GM18861 (cell line): ENCODE data around the gene CLSTN2.

ENCODE experiments used
- ATAC-seq: cut with Tn5 transposase; IDR thresholded peaks from one replicate; pipeline ENCODE4 v1.9.1; 2021; ENCODE audit not compliant: unreplicated experiment

Gene CLSTN2

DNA sequence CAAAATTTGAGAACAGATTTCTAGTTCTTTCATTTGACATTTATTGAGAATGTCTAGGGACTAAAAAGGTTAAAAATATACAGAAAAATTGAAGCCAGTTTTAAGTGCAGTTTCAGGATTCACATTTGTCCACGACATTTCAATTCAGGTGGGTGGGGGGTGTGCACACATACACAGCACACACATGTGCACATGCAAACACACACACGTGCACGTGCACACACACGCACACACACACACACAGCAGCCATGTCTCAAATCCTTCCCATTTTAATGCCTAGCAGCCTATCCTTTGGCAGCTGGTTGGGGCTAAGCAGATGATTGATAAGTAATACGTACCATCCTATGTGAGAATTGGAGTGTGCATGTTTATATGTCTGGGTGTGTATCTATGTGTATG is 504.5 kb downstream of the CLSTN2 start:
- ATAC-seq: no peak

DNA sequence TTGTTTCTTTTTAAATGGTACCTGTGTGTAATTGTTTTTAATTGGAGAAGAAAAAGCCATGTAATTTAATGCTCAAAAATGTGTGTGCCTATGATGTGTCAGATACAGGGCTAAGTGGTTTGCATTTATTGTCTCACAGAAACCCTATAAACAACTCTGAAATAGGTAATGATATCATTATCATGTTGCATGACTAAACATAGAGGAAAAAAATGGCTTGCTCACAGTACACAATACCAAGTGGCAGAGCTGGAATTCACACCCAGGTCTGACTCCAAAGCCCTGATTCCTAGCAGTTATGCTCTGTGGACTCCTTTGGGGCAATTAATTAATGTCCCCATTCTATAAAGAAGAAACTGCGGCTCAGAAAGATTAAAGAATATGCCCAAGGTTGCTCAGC is 505.5 kb downstream of the CLSTN2 start:
- no peak for ATAC-seq

DNA sequence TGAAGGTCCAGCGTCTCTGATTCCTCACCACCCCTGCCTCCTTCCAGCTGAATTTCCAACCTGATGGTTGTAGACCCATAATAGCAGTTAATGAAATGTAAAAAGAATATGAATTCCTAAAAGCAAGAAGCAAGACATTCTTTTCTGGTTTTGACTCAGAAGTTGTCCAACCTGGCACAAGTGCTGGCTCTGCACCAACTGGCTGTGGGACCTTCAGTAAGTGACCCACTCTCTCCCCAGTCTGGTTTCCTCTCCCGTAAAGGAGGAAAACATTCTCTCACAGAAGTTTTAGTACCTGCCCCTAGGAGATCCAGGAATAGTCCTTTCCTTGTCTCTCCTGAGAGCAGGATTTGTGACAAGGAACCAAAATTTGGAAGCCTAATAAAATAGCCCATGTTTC is 506.0 kb downstream of the CLSTN2 start:
- no peak for ATAC-seq

DNA sequence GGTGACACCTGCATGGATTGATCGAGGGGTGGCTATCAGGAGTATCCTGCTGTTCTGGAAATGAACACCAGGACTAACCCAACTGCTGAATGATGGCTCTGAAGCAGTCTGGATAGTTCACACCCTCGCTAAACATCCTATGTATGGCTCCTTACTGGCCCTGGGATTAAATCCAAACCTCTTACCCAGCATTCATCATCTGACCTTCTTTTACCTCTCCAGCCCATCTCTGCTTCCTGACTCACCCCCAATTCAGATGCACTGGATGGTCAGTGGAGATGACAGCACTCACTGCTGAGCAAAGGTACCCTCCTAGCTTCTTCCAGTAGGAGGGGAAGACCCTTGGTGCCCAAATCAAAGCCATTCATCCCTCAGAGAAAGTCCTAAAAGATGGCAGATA is 507.6 kb downstream of the CLSTN2 start:
- ATAC-seq: no peak

DNA sequence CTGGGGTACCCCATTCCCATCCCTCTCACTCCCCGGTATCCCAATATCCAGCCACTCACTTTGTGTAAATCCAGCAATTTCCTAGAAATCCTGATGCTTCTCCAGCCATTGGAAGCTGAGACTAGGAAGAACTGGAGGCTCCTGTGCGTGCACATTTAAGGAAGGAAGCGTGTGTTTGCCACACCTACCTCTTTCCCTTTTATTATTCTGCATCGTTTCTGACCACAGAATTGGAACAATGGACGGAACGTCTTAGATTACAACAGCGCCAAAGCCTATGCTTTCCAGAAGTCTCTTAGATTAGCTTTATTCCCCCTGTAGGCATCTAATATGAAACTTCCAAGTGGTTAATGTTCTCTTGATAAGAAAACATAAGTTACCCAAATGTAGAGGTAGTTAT is 508.1 kb downstream of the CLSTN2 start:
- no peak for ATAC-seq

DNA sequence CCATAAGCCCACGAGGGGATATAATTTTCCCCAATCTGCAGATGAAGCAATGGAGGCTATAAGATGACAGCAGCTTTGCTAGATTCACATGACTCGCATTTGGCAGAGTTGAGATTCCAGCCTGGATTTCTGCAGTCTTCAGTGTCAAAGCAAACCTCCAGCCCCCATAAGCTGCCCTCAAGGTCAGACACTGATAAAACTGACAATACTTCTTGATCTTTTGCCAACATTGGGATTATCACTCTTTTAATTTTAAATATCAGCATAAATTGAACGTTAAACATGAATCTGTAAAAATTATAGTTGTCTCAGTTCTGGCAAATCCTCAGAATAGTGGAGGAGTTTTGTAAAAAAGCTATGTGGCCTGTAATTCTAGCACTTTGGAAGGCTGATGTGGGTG is 508.8 kb downstream of the CLSTN2 start:
- ATAC-seq: no peak

DNA sequence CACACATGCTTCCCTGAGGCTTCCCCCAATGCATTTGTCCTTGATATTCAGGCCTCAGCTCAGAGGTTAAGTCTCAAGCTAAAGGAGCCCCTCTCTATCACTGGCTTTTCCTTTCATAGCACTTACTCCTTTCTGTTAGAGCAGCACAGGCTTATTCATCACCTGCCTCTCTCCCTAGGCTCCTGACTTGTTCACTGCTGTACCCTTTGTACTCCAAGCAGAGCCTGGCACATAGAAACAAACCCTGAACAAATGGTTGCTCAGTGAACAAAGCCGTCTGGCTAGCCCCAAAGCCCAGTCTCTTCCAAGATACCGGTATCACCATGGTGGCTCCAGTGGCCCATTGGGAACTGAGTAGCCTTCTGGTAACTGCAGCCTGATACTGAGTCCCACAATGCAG is 511.7 kb downstream of the CLSTN2 start:
- no peak for ATAC-seq

DNA sequence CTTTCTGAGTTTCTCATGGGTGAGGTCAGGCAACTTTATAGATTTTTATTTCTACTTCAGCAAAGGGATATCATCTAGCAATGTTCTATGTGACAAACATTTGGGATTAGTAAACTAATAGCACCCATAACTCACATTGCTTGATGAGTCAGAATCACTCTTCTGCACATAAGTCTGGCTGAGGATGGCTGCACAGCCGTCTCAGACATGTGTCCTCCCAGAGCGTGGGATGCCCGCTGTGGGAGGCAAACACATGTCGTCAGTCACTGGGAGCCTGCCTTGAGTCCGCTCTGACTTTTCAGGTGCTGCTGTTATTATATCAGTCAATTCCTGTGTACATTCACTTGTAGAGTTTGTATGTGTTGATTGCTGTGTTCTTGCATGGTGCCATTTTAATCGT is 512.2 kb downstream of the CLSTN2 start:
- no peak for ATAC-seq

DNA sequence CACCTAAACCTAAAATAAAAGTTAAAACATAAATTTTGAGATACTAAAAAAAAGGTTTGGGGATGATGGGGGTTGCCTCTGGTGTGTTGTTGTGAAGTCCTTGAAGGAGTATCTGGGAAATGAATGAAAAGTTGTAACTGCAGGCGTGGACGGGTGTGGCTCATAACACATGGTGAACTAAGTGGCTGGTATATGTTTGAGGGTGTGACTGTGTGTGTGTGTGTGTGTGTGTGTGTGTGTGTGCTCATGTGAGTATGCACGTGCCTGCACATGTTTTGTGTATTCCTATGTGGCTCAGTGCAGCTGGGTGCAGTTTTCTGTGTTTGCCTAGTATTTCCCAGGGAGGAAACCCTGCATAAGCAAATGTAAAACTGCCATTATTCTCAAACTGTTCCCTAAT is 513.0 kb downstream of the CLSTN2 start:
- no peak for ATAC-seq

DNA sequence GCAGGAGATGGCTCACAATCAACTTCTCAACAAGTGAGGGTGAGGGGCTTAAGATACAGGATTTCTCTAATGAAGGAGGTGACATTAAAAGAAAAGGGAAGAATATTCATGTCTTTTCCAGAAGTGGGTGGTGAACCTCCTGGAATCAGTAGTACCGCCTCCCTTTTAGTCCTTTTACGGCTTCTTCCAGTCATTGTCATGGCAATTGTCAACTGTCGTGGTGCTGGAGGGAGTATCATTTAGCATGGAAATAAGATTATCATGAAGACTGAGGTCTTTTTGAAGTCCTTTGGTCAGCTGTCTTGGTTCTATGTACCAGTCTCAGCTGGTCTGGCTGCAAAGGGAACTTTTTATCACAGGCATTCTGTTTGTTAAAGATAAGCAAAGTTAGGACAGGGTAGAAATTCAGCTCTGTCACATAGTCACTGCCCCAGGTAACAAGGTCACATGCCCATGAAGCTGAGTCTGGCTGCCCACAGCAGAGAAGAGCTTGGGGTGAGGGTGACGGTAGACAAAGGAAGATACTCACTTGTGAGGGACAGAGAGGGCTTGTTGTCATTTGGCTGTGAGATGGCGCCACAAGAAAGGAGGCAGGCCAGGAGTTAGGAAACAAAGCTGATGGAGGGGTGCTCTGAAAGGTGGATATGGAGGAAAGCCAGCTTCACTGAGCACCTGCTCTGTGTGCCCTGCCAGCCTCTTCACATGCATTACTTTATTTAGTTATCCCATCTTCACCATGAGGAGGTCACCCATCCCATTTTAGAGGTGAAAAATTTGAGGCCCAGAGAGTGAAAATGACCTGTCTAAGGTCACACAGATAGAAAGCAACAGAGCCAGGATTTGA is 514.6 kb downstream of the CLSTN2 start:
- no peak for ATAC-seq

DNA sequence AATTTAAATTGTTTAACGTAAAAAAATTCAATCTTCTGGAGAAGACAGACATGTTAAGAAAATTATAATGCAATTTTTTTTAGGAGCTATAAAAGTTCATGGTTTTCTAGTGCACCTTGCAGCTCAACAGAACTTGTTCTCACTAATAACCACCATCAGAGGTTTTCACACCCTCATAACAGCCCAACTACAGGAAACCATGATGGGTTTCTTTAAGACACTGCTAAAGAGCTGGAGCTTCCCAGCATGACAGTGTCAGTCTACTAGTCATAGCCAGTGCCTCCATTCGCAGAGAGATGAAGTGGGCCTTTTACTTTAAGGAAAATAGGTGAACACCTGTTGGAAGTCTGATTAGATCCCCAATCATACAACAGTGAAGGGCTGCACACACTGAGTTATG is 518.8 kb downstream of the CLSTN2 start:
- no peak for ATAC-seq

DNA sequence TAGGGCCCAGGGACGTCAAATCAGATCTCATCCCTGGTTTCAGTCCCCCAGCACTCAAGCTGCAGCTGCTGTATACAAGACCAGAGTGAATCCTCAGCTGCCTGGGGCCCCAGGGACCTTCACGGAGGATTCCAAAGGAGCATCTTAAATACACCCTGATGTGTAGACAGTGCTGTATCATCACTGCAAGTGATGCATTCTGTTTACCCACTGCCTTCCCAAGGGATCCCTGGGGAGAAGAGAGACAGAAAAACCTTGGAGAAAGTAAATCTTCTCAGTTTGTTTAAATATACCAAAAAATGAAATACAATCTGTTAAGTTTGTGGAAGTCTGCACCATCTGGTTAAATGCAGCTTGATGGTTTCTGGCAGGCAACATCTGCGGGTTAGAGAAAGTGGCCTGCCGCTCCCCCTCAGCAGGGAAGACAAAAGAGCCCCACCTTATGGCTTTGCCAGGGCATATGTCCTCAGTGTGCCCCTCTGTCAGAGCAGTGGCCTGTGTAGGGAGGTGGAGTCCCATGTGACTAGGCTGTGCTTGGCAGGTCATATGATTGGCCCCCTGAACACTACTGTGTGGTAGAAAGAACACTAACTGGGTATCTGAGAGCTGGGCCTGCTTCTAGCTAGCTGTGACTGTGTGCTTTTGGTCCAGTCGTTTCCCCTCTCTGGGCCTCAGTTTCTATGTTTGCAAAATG is 520.7 kb downstream of the CLSTN2 start:
- no peak for ATAC-seq

DNA sequence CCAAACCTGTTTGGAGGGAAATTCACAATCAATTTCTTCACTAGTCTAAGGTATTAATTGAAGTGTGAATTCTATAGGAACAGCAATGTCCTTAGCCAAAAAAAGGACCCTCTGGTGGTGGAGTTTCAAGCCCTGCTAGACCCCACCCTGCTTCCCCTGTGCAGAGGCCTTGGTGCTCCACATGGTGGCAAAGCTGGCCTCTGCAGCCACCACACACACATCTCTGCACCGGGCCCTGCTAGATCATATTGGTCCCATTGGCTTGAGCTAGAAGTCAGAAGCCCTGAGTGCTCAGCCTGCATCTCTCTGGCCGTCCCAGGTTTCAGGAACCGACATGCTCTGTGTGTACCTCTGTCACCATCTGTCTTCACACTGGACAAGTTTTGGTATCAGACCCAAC is 522.0 kb downstream of the CLSTN2 start:
- ATAC-seq: no peak

DNA sequence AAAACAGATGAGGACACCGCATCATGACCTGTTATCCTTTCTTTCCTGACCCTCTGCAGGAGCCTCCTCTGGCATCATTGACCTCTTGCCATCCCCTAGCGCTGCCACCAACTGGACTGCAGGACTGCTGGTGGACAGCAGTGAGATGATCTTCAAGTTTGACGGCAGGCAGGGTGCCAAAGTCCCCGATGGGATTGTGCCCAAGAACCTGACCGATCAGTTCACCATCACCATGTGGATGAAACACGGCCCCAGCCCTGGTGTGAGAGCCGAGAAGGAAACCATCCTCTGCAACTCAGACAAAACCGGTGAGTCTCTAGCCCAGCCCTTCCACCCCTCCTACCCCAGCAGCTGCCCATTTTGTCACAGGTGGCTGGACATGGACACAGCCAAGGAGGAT is 524.5 kb downstream of the CLSTN2 start:
- ATAC-seq: no peak

DNA sequence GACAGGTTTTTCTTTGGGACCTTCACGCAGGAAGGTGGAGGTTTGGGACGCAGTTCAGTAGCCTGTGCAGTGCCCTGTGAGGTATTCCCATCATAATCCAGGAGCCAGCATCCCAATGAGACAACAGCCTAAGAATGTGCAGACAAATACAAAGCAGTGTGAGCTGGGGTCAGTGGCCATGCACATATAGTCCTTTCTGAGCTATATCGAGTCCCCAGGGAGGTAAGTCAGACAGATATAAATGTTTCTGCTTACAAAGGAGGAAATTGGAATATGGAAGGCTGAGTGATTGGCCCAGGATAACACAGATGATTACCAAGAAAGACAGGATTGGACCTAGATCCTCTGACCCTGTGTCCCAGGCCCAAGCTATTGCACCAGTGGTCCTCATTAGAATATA is 526.3 kb downstream of the CLSTN2 start:
- ATAC-seq: no peak

DNA sequence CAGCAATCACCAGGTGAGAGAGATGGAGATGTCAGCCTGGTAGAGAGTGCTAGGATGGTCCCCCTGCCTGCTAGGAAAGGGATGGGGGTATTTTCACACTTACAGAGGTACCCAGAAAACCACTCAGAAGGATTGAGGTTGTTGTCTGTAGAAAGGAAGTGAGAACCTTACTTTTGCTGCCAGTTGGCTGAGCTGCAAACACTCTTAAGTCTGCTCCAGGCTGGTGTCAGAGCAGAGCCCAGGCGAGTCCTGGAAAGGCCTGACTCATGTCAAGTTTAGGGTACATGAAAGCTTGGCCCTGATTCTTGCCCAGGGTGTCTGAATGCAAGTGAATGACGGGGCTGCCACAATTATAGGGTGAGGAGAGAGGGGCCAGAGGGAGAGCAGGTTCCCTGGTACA is 528.4 kb downstream of the CLSTN2 start:
- no peak for ATAC-seq

DNA sequence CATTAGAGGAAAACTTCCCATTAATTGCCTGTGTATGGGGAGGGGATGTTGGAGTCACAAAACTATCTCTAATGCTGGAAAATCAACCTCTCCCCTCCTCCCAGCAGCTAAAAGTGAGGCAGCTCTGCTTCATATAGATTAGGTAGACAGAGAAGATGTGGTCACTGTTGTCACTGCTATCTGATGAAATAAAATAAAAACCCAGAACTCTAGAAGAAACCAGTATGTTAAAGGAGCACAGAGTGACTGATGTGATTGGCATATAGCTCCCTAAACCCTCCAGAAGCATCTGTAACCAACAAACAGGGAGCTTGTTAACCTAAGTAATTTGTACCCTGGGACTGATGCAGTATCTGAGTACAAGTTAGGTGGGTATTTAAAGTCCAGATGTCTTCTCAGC is 531.0 kb downstream of the CLSTN2 start:
- no peak for ATAC-seq

DNA sequence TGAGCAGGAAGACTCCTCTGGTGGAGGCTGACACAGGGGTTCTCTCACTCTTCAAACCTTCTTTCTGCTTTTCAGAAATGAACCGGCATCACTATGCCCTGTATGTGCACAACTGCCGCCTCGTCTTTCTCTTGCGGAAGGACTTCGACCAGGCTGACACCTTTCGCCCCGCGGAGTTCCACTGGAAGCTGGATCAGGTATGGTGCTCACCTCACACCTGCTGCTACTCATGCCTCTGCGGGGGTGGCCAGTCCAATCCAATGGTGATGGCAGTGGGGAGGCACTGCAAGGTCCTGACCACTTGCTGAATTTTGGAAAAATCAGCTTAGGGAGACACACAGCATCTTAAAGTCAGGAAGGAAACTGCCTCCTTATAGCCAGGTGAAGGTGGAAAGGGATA is 531.5 kb downstream of the CLSTN2 start:
- ATAC-seq: no peak

DNA sequence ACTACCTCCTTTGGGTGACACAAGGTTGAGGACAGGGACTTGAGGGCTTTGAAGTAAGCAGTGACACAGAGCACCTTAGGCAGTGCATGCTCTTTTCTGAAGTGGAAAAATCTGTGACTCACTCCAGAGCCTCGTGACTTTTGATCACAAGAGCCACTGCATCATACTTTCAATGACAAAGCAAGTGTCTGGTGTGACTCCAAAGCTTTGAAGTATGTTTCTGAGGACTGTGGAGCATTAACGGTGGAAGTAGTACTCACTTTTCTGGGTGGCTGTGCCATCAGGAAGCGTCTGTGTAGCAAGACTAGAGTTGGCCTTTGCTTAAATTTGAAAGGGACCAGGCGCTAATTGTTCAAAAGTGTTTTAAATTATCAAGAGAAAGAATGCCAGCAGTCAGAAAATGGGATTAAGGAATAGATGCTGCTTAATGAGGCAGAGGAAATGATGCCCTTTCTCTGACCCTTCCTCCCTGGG is 532.2 kb downstream of the CLSTN2 start:
- ATAC-seq: no peak

DNA sequence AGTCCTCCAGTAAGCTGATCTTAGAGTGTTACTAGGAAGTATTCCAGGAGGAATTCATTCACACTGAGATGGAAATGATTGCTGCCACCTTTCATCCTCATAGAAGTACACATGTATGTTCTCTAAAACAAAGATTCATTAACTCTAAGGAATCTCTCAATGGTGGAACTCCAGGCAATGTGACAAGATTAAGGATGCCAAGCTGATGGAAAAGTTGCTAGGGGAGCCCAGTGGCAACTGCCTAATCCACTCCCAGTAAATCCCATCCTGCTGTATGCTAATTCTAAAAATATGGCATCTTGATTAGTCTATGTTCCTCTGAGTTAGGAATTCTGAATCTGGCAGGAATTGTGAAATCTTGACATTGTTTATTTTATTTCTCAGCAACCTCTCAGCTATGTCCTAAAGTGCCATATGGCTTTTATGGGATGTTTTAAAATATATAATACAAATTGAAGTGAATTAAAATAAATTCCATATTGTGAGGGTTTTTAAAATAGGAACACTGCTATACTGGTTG is 532.9 kb downstream of the CLSTN2 start:
- no peak for ATAC-seq

DNA sequence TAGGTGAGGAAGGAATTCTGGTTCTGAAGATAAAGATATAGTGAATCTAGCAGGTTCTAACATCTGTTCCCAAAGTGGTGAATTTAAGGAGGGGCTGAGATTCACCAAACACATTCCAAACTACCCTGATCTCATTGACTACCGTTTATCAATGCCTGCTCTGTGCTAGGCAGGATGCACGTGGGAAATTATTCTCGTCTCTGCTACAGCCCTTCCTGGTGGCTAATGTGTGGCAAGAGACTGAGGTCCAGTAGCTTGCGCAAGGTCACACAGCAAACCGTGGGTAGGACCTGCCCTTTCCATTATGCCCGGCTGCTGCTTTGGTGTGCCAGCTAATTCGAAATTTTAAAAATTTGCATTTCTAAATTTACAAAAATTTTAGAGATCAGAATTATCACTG is 533.4 kb downstream of the CLSTN2 start:
- no peak for ATAC-seq

DNA sequence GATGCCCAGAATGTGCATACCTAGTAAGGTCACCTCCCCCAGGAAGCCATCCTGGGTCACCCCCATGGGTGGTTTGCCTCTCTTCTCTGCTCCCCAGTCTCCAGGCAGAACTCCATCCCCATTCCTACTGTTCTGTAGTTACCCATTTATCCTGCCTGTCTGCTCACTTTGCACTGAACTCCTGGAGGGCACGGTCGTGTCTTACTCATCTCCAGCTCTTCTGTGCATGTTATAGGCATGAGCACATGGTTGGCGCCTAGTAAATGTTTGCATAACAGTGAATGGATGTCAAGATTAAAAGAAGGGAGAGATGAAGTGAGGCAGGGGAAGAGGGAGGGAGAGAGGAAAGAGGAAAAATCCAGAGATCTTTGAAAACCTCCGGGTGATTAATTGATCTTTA is 534.5 kb downstream of the CLSTN2 start:
- no peak for ATAC-seq
